Stimulated activated CD4-positive, alpha-beta T cell treated with anti-CD3 and anti-CD28 coated beads, TNF-alpha, amount 100 ng/mL, for 4 hours (primary cell): ENCODE results near the gene CCDC158.
"Not testable (repeated sequence)": the region's sequence is repeated elsewhere in the genome, so short reads cannot be mapped to it uniquely, and the experiment has no call there.

Experiments
- DNase-seq, 3 experiments: peaks; one replicate each; pipeline ENCODE4 v3.0.0-alpha.2; 2020; ENCODE audit warnings: low read depth in 3 of 3

CCDC158 gene

DNA sequence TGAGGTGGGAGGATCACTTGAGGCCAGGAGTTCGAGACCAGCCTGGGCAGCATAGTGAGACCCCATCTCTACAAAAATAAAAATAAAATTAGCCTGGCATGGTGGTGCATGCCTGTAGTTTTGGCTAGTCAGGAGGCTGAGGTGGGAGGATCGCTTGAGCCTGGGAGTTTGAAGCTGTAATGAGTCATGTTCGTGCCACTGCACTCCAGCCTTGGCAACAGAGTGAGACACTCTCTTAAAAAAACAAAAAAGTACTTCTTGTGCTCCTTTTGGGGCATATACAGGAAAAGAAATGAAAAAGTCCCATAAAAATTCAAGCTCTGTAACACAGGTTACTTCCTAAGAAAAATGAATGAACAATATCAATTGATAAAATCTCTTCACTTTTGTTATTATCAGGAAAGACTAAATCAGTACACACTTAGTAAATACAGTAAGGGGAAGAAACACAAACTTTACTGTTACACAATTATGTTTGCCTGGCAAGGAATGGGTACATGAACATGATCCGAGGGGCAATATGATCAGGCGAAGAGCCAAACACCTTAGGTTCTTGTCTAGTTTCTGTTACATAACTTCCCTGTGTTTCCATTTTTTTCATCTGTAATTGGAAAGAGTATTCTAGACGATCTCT is 46.9 kb downstream of the CCDC158 start:
- no peak for DNase-seq

DNA sequence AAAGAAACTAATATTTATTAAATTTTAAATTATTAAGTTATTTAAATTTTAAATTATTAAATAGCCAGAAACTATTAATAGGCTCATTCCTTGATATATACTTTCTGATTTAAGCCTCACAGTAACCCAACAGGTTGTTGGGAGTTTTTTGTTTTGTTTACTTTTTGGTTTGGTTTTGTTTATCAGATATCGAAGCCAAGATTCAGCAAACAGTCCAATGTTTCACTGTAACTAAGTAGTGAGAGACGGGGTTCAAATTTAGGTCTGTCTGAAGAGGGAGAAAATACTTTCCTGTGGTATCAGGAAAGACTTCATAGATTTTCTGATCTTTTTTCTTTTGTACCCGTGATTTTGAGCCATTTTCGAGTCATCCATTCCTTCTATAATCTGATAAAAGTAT is 54.2 kb downstream of the CCDC158 start:
- DNase-seq, result no peak

DNA sequence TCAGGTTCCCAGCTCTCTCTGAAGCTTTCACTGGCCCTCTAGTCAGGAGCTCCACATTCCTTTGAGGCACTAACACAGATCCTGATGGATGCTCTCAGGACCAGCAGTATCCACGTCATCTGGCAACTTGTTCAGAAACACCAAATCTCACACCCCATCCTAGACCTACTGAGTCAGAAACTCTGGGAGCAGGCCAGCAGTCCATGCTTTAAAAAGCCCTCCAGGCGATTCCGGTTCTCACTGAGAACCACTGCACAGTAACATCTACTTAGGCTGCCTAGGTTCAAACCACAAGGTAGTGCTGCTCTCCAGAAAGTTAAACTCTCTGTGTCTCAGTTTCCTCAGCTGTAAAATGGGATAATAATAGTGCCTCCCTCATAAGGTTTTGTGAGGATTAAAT is 55.3 kb downstream of the CCDC158 start:
- no peak for DNase-seq

DNA sequence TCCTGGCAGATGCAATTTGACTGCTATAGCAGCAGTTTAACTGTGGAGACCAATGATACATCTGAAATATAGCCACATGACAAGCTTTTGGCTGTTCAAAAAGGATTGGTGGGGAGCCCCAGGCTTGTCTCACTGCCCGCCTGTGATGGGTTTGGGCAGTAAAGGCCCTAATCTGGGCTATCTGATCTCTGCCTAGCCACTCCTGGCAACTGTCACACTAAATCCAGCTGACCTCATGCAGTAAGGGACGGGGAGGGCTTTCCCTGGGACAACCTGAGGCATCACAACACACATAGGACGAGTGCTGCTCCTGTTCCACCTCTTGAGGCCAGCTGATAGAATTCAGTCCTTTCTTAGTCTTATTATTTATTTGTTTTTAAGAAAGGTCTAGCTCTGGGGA is 56.2 kb downstream of the CCDC158 start:
- no peak for DNase-seq

DNA sequence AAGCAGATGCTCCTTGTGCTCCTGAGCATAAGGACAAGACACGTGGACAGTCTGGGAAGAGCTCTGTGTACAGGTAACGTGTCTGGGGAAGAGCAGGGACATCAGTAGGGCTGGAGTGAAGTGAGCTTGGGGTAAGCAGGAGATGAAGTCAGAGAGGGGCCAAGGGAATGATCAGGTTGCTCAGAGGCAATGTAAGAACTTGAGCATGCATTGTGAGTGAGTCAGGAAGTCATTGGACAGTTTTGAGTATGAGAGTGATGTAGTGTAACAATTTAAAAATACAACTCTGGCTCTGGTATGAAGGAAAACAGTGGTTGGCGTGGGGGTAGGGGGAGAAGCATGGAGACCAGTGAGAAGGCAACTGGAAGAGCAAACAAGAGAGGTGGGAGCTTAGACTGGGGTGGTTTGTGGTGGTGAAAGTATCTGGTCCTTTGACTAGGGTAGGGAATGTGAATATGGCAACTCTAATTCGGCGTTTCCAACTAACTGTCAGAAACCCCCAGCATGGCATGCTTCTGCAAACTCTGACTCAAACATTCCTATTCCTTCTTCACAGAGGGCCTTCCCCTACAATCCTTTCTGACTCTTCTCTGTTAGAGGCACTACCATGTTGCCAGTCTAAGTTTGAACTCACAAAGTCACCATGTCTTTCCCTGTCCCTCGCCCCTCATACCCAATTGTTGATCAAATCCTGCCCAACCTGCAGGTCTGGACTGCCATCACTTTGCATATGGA is 57.2 kb downstream of the CCDC158 start:
- DNase-seq, result no peak

DNA sequence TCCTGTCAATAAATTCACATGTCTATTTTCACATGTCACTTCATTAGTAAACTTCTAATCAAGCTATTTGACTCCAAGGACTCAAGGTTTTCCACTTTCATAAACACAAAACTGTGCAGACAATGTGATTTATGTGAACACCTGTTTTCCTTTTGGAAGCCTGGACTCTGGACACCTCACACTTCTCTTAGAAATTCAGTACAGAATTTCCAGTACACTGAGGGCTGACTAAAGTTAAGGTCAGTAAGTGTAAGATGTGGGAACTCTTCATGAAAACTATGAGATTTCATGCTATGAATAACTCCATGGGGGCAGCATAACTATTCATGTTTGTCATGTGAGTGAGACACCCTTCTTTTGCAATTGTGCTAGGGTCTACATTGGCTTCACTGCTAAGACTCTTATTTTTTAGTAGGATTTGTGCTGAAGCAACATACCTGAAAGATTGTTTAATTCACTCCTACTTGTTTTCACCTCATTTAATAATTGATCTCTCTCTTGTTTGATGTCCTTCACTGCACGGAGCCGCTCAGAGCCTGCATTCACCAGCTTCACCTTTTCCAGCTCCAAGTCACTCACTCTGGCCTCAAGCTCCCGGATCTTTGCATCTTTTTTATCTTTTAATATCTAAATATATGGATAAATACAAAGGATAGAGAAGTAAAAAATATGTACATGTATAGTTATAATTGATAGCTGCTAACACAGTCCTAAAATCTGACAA is 59.1 kb downstream of the CCDC158 start:
- no peak for DNase-seq

DNA sequence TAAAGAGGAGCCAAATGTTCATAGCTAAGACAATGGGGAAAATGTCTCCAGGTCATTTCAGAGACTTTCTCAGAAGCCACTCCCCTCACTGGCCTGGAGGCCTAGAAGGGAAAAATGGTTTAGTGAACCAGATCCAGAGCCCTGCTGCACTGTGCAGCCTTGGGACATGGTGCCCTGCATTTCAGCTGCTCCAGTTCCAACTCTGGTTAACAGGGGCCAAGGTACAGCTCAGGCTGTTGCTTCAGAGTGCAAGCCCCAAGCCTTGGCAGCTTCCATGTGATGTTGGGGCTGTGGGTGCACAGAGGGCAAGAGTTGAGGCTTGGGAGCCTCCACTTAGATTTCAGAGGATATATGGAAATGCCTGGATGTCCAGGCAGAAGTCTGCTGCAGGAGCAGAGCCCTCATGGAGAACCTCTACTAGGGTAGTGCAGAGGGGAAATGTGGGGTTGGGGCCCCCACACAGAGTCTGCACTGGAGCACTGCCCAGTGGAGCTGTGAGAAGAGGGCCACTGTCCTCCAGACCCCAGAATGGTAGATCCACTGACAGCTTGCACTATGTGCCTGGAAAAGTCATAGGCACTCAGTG is 61.0 kb downstream of the CCDC158 start:
- DNase-seq, result not testable (repeated sequence)

DNA sequence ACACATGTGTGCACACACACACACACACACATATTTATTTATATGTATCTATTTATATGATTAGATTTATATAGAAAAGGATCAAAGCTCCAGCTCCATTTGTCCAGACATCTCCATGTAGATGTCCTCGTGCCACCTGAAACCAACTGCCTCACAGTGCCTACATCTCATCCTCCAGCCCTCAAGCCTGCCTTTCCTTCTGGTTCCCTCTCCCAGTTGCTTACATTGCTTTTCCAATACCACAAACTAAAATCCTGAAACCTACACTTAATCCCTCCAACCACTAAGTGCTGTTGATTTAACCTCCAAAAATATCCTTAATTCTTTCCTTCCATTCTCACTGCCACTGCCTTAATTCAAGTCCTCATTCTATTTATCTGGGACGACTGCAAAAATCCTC is 63.0 kb downstream of the CCDC158 start:
- DNase-seq, result no peak

DNA sequence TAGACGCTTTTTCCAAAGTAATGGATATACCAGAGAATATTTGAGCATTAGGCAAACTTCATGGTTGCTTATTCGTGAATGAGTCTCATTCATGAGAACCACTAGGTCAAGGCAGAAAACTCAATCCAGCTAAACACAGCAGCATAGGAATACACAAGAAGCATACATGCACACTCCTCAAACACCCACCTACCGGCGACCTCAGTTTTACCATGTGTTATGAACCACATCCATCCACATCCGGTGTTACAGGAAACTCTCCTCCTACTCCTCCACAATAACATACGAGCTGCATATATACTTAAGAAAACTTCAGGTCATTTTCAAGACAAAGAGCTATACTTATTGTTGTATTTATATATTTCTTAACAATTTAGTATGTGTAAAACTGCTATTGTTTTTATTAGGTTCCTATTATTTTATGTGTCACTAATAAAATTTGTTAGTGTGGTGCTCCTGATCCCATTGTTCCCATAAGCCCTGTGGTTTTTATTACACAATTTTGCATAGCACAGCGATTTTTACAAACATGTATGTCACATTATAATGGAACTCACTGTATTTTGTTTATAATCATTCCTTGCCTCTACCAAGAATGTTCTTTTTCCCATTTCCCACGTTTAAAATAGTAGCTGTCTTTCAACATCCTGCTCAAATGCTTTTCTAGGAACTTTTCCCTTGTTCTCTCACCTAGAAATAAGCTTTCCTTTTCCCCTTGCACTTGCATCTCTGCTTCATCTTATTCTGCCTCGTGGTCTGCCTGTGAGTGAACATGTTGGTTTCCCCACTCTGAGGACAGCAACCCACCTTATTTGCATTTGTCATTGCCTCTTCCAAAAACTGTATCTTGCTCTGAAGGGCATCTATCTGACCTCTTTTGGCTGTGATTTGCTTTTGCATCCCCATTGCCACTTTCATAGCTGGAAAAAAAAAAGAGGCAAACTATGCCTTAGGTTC is 66.1 kb downstream of the CCDC158 start:
- DNase-seq, result no peak

DNA sequence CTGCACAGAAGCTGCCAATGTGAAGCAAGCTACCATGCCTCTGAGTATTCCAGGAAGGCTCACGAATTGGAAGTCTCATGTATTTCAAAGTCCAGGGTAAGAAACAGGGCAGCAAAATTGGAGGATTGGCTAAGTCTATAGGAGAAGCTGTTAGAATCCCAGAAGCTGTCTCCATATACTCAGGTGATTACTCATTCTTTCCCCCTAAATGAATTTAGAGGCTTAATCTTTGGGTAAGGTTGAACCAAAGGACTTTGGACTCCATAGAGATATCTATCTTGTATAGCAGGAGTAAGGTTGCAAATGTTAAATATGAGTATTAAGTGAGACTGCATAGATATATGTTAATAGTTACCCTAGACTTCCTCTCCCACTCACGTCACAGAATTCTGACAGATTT is 78.1 kb downstream of the CCDC158 start:
- DNase-seq, result no peak

DNA sequence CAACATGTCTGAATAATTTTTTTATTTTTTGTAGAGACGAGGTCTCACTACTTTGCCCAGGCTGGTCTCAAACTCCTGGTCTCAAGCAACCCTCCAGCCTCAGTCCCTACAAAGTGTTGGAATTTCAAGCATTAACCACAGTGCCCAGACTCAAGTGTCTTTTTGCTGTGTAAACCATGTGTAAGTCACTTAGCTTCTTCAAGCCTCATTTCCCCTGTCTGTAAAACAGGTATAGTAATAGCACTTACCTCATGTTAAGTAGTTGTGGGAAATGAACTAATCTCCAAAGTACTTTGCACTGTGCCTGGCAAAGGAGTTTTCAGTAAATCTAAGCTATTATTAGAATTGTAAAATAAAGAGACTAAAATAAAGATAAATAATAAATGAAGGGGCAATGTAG is 78.8 kb downstream of the CCDC158 start:
- no peak for DNase-seq

DNA sequence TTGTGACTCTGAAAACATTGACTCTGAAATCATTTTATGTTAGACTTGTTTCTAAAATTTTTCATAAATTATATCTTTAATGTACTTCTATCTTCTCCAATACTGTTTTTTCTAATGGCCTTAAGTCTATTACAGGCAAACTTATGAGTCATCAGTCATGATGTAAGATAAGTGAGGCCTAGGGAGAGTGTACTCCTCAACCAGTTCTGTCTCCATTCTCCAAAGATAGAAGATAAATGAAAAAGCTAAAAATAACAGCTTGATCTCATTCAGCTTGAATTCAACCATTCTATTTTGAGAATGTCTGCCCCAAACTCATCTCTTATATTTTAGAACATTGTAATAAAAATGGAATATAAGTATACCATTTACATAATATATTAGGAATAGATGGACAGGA is 79.9 kb downstream of the CCDC158 start:
- no peak for DNase-seq

DNA sequence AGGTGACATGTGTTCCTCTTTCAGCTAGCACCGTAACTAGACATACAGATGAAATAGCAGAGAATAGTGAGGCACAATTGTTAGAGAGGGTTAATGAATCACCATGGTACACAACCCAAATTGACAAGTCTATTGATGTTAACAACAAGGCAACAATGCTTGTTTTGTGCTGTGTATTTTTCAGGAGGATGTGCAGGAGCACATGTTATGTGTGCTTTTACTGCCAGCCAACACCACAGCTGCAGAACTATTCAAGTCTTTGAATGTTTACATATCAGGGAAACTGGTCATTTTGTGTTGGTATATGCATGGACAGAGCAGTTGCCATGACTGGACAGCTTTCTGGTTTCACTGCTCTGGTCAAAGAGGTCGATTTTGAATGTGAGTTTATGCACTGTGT is 81.6 kb downstream of the CCDC158 start:
- no peak for DNase-seq

DNA sequence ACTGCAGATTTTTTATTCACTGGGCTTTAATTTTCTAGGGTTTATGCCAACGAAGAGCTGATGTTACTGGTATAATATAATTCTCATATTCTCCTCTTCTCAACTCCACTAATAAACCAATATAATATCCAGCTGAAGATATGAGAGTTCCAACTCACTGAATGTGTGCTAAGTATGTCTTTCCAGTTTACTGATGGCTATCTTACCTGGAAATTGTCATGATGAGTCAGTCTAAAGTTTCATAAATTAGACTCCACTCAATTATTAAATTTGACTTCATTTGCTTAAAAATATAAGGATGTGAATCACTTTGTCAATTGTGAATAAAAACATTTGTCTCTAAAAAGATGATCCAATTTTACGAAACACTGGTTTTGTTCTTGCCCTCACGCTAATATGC is 86.1 kb downstream of the CCDC158 start:
- no peak for DNase-seq

DNA sequence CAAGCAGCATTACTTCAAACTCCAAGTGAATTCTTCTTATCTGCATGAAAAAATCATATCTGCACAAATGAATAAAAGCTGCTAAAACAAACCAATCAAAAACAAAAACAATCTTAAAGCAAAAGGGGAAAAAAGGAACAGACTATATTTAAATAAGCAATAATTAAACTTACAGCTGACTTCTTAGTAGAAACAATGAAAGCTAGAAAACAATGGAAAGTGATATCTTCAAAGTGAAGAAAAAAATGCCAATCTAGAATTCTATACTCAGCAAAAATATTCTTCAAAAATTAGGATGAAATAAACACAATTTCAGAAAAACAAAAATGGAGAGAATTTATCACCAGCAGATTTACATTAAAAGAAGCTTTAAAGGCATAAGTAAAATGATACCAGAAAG is 94.4 kb downstream of the CCDC158 start:
- no peak for DNase-seq

DNA sequence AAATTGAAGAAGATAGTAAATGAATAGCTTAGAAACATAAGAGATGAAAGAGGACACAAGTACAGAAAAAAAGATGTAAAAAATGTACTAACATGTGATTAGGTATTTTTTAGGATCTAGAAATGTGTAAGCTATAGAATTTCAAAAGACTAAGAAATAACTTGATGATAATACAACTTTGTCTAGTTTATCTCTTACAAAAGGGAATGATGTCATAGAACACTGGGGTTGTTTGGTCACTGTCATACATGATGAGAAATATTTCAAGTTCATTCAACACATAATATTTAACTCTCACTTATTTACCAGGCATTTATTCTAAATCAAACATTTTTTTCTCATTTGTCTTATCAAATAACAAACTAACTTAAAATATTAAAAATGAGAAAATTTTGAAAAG is 95.9 kb downstream of the CCDC158 start:
- DNase-seq, result no peak

DNA sequence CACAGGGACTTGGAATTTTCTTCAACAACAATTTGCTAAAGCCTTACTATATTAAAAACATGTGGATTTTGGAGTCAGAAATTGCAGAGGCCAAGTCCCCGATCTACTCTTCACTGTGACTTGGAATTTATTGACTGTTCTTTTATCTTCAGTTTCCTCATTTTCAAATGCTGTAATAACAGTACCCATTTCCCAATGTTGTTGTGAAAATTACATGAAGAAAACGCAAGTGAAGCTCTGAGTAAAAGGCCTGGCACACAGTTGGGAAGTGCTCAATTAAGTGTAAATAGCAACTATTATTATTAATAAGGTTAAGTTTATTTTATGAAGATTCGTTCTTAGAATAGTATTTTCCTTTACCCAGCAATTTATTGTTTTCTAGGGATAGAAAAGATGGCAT is 98.7 kb downstream of the CCDC158 start:
- no peak for DNase-seq

DNA sequence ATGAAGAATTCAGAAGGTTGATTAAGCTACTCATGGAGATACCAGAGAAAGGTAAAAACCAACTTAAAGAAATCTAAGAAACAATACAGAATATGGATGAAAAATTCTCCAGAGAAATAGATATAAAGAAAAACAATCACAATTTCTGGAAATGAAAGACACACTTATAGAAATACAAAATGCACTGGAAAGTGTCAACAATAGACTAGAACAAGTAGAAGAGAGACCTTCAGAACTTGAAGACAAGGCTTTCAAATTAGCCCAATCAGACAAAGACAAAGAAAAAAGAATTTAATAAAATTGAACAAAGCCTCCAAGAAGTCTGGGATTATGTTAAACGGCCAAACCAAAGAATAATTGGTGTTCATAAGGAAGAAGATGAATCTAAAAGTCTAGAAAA is 104.8 kb downstream of the CCDC158 start:
- no peak for DNase-seq

DNA sequence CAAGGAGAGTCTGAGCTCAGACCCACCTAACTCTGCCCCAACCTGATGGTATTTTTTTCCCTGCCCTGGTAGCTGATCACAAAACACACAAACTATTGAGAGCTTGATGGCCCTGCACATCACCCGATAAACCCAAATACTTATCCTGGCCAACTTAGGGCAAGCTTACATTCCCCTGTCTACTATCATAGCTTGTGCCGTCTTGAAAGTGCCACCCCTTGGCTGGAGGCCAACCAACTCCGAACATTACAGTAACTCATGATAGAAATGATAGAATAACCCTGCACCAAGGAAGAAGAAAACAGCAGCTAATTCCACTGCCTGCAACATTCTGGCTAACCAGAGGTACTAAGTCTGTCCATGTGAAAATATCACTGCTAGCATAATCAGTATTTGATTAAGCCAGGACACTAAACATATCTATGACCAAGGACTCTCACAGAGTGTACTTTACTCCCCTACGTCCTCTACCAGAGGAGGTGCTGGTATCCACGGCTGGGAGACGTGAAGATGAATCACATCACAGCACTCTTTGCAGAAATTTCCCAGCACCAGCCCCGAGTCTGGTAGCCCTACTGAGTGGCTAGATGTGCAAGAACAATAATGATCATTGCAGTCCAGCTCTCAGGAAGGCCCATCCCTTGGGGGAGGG is 105.5 kb downstream of the CCDC158 start:
- no peak for DNase-seq

DNA sequence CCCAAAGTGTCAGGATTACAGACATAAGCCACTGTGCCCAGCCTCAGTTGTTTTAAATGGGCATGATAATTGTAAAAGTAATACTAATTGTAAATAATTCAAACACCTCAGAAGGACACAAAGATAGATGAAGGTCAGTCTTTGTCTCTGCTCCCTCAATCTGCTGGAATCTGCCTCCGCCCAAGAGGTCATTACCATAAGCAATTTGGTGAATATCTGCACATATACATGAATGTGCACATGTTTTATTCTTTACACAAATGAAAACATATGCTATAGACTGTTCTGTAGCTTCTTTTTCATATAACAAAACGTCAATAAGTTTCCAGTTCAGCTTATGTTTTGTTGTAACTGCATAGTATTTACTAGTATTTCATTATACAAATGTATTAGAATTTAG is 107.4 kb downstream of the CCDC158 start:
- DNase-seq, result no peak

DNA sequence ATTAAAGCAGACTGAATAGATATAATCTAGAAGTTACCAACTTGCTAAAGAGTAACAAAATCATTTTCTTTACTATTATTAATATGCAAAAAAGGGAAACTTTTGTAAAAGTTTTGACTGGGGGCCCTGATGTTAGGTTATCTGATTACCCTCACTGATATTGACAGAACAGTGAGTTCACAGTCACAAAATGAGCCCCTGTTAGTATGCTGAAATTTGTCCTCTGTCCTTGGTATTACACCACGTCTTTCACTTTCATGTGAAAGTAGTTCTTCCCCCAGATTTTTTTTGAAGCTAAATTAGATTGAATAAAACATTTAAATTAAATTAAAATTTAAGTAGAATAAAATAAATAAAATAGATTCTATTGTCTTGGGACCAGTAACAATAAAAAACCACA is 108.5 kb downstream of the CCDC158 start:
- DNase-seq, result no peak
